ENCODE data around the gene KIFC3.
A peak's percentile ranks its signal among the peaks of the same experiment; 100 is the strongest.

The KIFC3 gene

GRCh38 chr16:57765160-57765728 is 37.0 kb downstream of the KIFC3 start:
- no peak for DNase-seq (ENCODE audit: low read depth, low spot score)
- no CpG with 5 or more reads among the region's 17 CpGs for WGBS (ENCODE audit: insufficient coverage, insufficient read length)
- H3K9me3 ChIP-seq (ENCODE audit: control insufficient read depth, insufficient read depth, low read length) = no peaks in the 10 kb centered on the region
- no peaks in the 10 kb centered on the region for H3K27me3 ChIP-seq (ENCODE audit: control insufficient read depth, insufficient read depth, low read length)
- H3K27ac ChIP-seq (ENCODE audit: low read length) = no peak overlapping the region
- H3K4me3 ChIP-seq (ENCODE audit: low read length) = no peak overlapping the region
- no peaks in the 10 kb centered on the region for H3K36me3 ChIP-seq (ENCODE audit: control insufficient read depth, insufficient read depth, low read length)
- H3K4me1 ChIP-seq (ENCODE audit: control insufficient read depth, insufficient read depth, low read length) = peaks cover 9% of the 10 kb centered on the region

DNA sequence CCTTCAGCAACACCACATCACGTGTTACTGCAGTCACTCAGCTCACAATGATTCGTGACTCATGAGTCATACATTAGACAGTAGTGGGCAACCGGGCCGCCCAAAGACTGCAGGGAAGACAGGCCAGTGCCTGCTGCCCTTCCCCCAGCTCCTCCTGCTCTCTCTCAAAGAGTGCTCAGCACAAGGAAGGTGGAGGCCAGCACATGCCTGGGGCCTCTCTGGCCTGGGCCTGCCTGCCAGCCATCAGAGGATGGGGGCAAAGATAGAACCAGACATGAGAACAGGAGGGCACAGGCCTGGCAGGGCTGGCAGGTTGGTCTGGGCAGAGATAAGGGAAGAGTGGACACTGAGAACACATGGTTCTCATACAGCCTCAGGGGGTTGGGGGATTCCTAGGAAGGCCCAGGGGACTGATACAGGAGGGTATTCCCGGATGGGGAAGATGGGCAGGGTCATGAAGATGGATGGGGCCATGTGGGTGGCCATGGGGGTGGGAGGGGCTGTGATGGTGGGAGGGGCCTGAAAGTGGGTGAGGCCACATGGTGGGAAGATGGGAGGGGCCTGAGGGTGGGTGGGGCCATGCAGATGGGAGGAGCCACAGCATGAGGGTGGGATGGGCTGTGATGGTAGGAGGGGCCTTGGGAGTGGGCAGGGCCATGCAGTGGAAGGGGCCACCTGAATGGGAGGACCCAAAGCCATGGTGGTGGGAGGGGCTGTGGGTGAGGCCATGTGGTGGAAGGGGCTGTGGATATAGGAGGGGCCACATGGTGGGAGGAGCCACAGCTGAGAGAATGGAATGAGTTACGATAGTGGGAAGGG is 37.7 kb downstream of the KIFC3 start:
- H3K4me1 ChIP-seq (ENCODE audit: control insufficient read depth, insufficient read depth, low read length) = peaks cover 12% of the 10 kb centered on the region
- no CpG with 5 or more reads among the region's 6 CpGs for WGBS (ENCODE audit: insufficient coverage, insufficient read length)
- H3K27ac ChIP-seq (ENCODE audit: low read length) = no peak overlapping the region
- no peak overlapping the region for H3K4me3 ChIP-seq (ENCODE audit: low read length)
- DNase-seq (ENCODE audit: low read depth, low spot score) = peak; percentile 73
- H3K9me3 ChIP-seq (ENCODE audit: control insufficient read depth, insufficient read depth, low read length) = no peaks in the 10 kb centered on the region
- no peaks in the 10 kb centered on the region for H3K36me3 ChIP-seq (ENCODE audit: control insufficient read depth, insufficient read depth, low read length)
- no peaks in the 10 kb centered on the region for H3K27me3 ChIP-seq (ENCODE audit: control insufficient read depth, insufficient read depth, low read length)

GRCh38 chr16:57764006-57764340 is 38.3 kb downstream of the KIFC3 start:
- DNase-seq (ENCODE audit: low read depth, low spot score) = no peak
- Histone ChIP-seq H3K36me3 (ENCODE audit: control insufficient read depth, insufficient read depth, low read length) (no peaks in the 10 kb centered on the region), H3K27ac (ENCODE audit: low read length) (no peak overlapping the region), H3K4me1 (ENCODE audit: control insufficient read depth, insufficient read depth, low read length) (peaks cover 12% of the 10 kb centered on the region), H3K27me3 (ENCODE audit: control insufficient read depth, insufficient read depth, low read length) (no peaks in the 10 kb centered on the region), H3K4me3 (ENCODE audit: low read length) (no peak overlapping the region), H3K9me3 (ENCODE audit: control insufficient read depth, insufficient read depth, low read length) (no peaks in the 10 kb centered on the region)
- no CpG with 5 or more reads among the region's 9 CpGs for whole genome bisulfite sequencing (ENCODE audit: insufficient coverage, insufficient read length)

DNA sequence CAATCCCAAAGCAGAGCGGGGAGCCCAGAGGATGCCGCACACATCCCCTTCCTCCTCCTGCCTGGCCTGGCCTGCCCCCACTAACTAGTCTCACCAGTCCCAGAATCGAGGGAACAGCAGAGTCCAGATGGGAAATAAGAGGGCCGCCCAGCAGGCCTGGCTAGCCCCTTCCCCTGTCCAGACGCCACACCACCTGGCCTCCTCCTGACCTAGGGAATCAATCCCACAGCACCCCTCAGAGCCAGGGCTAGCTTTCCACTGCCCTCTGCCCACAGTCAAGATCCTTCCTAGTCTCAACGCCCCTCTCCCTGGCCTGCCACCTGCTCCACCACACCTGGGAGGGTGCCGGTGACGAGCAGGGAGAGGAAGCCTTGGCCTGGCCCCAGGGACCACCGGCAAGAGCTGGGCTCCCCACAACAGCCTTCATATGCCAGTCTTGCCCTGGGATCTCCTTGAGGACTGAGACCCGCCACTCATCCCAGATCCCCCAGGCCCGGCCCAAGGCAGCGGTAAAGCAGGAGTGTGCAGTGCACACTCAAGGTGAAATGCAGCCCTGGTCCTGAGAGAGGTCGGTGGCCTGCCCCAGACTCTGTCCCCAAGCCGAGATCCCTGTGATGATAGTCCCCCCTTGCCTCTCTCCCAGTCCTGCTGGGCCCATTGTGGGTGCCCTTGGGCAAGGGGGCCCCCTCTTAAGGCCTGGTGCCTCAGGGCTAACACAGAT is 38.8 kb downstream of the KIFC3 start:
- Histone ChIP-seq H3K4me3 (ENCODE audit: low read length) (no peak overlapping the region), H3K36me3 (ENCODE audit: control insufficient read depth, insufficient read depth, low read length) (no peaks in the 10 kb centered on the region)
- no CpG with 5 or more reads among the region's 14 CpGs for WGBS (ENCODE audit: insufficient coverage, insufficient read length)

DNA sequence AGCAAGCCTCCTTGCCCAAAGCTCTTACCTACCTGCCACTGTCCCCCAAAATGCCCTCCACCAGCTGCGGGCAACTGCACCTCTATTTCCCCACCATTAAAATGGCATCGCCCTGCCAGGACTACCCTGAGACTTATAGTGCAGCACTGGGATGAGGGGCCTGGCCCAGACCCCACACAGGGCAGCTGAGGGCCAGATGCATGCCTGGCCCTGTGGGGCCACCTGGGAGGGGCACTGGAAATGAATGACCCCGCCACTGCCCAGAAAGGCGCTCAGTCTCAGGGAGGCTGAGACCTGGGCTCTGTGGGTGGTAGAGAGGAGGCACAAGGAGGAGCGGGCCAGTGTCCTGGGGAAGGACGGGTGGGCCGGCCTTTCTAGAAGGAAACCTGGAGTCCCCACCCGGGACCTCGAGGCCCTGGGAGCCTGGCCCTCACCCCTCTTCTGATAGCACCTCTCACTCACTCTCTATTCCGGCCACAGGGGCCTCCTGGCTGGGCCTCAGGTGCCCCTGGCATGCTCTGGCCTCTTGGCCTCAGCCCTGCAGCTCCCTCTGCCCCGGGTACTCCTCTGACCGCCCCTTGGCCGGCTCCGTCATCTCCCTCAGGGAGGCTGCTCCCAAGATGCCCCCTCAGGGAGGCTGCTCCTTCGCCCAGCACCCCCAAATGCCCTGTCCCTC is 39.8 kb downstream of the KIFC3 start:
- Histone ChIP-seq H3K36me3 (ENCODE audit: control insufficient read depth, insufficient read depth, low read length) (no peaks in the 10 kb centered on the region), H3K4me3 (ENCODE audit: low read length) (no peak overlapping the region), H3K27ac (ENCODE audit: low read length) (no peak overlapping the region), H3K9me3 (ENCODE audit: control insufficient read depth, insufficient read depth, low read length) (no peaks in the 10 kb centered on the region), H3K4me1 (ENCODE audit: control insufficient read depth, insufficient read depth, low read length) (peaks cover 12% of the 10 kb centered on the region), H3K27me3 (ENCODE audit: control insufficient read depth, insufficient read depth, low read length) (no peaks in the 10 kb centered on the region)
- no CpG with 5 or more reads among the region's 15 CpGs for WGBS (ENCODE audit: insufficient coverage, insufficient read length)
- DNase-seq (ENCODE audit: low read depth, low spot score) = no peak

More for the DNA sequence above, 38.8 kb downstream of the KIFC3 start:
- H3K27ac ChIP-seq (ENCODE audit: low read length) = no peak overlapping the region
- H3K9me3 ChIP-seq (ENCODE audit: control insufficient read depth, insufficient read depth, low read length) = no peaks in the 10 kb centered on the region
- no peaks in the 10 kb centered on the region for H3K27me3 ChIP-seq (ENCODE audit: control insufficient read depth, insufficient read depth, low read length)
- DNase-seq (ENCODE audit: low read depth, low spot score) = no peak
- peaks cover 12% of the 10 kb centered on the region for H3K4me1 ChIP-seq (ENCODE audit: control insufficient read depth, insufficient read depth, low read length)

DNA sequence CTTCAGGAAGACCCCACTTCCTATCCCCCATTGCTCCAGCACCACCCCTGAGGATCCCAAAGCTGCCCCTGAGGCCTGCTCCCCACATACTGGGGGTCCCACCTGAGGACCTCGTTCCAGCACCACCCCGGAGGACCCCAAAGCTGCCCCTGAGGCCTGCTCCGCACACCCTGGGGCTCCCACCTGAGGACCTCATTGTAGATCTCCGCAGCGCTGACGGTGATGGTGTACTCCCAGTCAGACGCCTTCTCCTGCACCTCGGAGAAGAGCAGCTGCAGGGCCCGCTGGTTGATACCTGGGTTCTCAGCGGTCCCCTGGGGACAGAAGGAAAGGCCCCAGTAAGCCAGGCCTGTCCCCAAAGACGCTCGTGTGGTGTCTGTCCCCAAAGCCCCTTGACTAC is 40.3 kb downstream of the KIFC3 start:
- no peak overlapping the region for H3K27ac ChIP-seq (ENCODE audit: low read length)
- DNase-seq (ENCODE audit: low read depth, low spot score) = no peak
- no peaks in the 10 kb centered on the region for H3K36me3 ChIP-seq (ENCODE audit: control insufficient read depth, insufficient read depth, low read length)
- no peaks in the 10 kb centered on the region for H3K9me3 ChIP-seq (ENCODE audit: control insufficient read depth, insufficient read depth, low read length)
- H3K4me3 ChIP-seq (ENCODE audit: low read length) = no peak overlapping the region
- WGBS (ENCODE audit: insufficient coverage, insufficient read length) = no CpG with 5 or more reads among the region's 12 CpGs
- peaks cover 13% of the 10 kb centered on the region for H3K4me1 ChIP-seq (ENCODE audit: control insufficient read depth, insufficient read depth, low read length)
- no peaks in the 10 kb centered on the region for H3K27me3 ChIP-seq (ENCODE audit: control insufficient read depth, insufficient read depth, low read length)

- Histone ChIP-seq H3K4me1 (ENCODE audit: control insufficient read depth, insufficient read depth, low read length) (peaks cover 13% of the 10 kb centered on the region), H3K27ac (ENCODE audit: low read length) (no peak overlapping the region), H3K4me3 (ENCODE audit: low read length) (no peak overlapping the region), H3K36me3 (ENCODE audit: control insufficient read depth, insufficient read depth, low read length) (no peaks in the 10 kb centered on the region; the same call in 1 of the 2 replicates), H3K9me3 (ENCODE audit: control insufficient read depth, insufficient read depth, low read length) (no peaks in the 10 kb centered on the region), H3K27me3 (ENCODE audit: control insufficient read depth, insufficient read depth, low read length) (no peaks in the 10 kb centered on the region)
- no peak for DNase-seq (ENCODE audit: low read depth, low spot score)
- no CpG with 5 or more reads among the region's 9 CpGs for WGBS (ENCODE audit: insufficient coverage, insufficient read length)
These were observed 41.0 kb downstream of the KIFC3 start for GRCh38 chr16:57761301-57761700.

DNA sequence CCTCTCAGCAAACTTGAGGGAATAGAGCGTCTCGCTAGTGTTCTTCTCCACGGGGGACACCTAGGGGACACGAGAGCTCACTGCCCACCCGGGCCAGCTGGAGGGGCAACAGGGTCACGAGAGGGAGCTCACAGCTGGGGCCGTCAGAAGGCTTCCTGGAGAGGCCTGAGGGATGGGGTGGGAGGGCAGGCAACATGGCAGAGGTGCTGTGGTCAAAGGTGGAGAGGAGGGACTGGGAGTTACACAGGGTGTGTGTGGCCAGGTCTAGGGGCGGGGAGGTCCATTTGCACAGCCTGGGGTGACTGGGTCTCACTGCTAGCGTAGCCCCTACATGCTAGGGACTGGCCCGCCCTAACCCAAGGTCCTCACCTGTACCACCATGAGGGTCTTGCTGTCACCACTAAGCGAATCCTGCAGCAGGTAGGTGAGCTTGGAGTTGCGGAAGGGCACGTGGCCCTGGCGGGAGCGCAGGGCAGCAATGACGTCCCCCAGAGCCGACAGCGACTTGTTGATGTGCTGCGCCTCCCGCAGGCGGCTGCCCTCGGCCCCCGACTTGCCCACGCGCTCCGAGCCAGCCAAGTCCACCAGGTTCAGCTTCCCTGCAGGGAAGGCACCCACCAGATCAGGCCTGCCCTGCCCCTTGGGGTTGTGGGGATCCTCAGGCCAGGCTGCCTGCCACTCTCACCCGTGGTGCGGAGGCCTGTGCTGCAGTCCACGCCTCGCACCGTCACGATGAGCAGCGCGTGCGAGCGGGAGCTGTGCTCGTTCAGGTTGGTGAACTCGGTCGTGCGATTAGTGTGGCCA is 41.7 kb downstream of the KIFC3 start:
- DNase-seq (ENCODE audit: low read depth, low spot score) = no peak
- H3K27ac ChIP-seq (ENCODE audit: low read length) = no peak overlapping the region
- peaks cover 7% of the 10 kb centered on the region for H3K36me3 ChIP-seq (ENCODE audit: control insufficient read depth, insufficient read depth, low read length)
- H3K4me1 ChIP-seq (ENCODE audit: control insufficient read depth, insufficient read depth, low read length) = peaks cover 13% of the 10 kb centered on the region
- H3K4me3 ChIP-seq (ENCODE audit: low read length) = no peak overlapping the region
- H3K27me3 ChIP-seq (ENCODE audit: control insufficient read depth, insufficient read depth, low read length) = no peaks in the 10 kb centered on the region
- no peaks in the 10 kb centered on the region for H3K9me3 ChIP-seq (ENCODE audit: control insufficient read depth, insufficient read depth, low read length)
- no CpG with 5 or more reads among the region's 40 CpGs for WGBS (ENCODE audit: insufficient coverage, insufficient read length)

GRCh38 chr16:57759541-57760356 is 42.5 kb downstream of the KIFC3 start:
- no CpG with 5 or more reads among the region's 21 CpGs for WGBS (ENCODE audit: insufficient coverage, insufficient read length)
- Histone ChIP-seq H3K27me3 (ENCODE audit: control insufficient read depth, insufficient read depth, low read length) (no peaks in the 10 kb centered on the region), H3K4me3 (ENCODE audit: low read length) (no peak overlapping the region), H3K36me3 (ENCODE audit: control insufficient read depth, insufficient read depth, low read length) (peaks cover 11% of the 10 kb centered on the region), H3K4me1 (ENCODE audit: control insufficient read depth, insufficient read depth, low read length) (peaks cover 10% of the 10 kb centered on the region), H3K27ac (ENCODE audit: low read length) (no peak overlapping the region), H3K9me3 (ENCODE audit: control insufficient read depth, insufficient read depth, low read length) (no peaks in the 10 kb centered on the region)
- no peak for DNase-seq (ENCODE audit: low read depth, low spot score)
